Measurements from ENCODE around the gene LRBA.
"Not testable (repeated sequence)": the region's sequence is repeated elsewhere in the genome, so short reads cannot be mapped to it uniquely, and the experiment has no call there.

Gene LRBA, protein sequence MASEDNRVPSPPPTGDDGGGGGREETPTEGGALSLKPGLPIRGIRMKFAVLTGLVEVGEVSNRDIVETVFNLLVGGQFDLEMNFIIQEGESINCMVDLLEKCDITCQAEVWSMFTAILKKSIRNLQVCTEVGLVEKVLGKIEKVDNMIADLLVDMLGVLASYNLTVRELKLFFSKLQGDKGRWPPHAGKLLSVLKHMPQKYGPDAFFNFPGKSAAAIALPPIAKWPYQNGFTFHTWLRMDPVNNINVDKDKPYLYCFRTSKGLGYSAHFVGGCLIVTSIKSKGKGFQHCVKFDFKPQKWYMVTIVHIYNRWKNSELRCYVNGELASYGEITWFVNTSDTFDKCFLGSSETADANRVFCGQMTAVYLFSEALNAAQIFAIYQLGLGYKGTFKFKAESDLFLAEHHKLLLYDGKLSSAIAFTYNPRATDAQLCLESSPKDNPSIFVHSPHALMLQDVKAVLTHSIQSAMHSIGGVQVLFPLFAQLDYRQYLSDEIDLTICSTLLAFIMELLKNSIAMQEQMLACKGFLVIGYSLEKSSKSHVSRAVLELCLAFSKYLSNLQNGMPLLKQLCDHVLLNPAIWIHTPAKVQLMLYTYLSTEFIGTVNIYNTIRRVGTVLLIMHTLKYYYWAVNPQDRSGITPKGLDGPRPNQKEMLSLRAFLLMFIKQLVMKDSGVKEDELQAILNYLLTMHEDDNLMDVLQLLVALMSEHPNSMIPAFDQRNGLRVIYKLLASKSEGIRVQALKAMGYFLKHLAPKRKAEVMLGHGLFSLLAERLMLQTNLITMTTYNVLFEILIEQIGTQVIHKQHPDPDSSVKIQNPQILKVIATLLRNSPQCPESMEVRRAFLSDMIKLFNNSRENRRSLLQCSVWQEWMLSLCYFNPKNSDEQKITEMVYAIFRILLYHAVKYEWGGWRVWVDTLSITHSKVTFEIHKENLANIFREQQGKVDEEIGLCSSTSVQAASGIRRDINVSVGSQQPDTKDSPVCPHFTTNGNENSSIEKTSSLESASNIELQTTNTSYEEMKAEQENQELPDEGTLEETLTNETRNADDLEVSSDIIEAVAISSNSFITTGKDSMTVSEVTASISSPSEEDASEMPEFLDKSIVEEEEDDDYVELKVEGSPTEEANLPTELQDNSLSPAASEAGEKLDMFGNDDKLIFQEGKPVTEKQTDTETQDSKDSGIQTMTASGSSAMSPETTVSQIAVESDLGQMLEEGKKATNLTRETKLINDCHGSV (N-terminal part only)

GRCh38 chr4:151014521-151015458 is at the start of gene LRBA:
Gene LRBA, minus strand, starts transcription at chr4:151015284. Its CDS starts 642 bp downstream, at chr4:151014642.
- DNase-seq (ENCODE audit: low spot score), result peak; percentile 85

DNA sequence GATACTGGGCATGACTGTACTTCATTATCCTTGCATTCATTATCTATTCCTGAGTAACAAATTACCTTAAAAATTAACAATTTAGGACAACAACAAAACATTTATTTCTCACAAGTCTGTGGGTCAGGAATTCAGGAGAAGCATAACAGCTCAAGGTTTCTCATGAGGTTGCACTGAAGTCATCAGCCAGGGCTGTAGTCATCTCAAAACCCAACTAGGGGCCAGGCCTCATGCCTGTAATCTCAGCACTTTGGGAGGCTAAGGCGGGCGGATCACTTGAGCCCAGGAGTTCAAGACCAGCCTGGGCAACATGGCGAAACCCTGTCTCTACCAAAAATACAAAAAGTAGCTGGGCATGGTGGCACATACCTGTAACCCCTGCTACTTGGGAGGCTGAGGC is 48.1 kb upstream of the LRBA start:
- DNase-seq (ENCODE audit: low spot score), result not testable (repeated sequence)

DNA sequence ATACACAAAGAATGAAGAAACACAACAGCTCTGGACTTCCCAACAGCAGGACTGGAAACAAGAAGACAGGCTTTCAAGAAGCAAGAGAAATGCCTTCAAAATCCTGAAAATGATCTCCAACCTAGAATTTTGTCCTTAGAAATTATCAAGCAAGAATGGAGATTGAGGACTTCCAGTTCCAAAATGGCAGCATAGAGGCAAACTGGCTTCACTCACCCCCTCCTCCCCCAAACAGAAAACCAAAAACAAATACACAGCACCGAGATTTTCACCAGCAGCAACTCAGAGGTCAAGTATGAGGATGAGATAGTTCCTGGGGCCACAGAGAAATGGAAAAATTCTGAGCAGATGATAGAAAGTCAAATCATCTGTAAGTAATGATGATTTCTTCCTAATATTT is 40.5 kb upstream of the LRBA start:
- DNase-seq (ENCODE audit: low spot score), result no peak

GRCh38 chr4:151052785-151053184 is 37.7 kb upstream of the LRBA start:
- no peak for DNase-seq (ENCODE audit: low spot score)

- peak; percentile 50 for DNase-seq (ENCODE audit: low spot score)
Measured at GRCh38 chr4:151049430-151049884, 34.4 kb upstream of the LRBA start.

DNA sequence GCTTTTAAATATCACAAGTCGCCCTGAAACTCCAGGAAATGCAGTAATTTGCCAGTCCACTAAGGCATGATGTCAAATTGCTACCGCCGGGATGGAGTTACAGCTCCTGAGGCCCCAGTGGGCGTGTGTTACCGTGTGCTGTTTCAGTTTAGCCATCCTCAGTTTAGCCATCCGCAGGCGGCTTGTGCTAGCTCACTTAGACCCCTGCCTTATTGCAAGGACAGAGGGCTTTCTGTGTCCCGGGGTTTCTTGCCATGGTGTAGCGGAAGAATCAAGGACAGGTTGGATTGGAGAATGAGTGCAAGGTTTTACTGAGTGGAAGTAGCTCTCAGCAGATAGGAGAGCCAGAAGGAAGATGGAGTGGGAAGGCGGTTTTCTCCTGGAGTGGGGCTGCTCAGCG is 33.8 kb upstream of the LRBA start:
- peak; percentile 46 for DNase-seq (ENCODE audit: low spot score)

DNA sequence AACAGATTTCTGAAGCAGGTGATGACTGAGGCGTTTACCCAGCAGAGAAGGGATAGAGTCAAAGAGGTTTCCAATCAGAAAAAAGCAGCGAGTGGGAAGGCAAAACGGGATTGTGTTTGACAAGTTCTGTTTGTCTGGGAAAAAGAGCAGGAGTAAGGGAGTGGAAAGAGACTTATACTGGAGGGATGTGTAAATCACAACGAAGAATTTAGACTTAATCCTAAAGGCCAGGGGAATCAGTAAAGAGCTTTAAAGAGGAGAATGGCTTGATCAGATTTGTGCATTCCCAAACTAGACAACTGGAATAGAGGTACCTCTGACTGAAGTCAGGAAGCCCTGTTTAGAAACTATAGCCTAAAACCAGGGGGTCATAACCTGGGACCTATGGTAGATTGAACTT is 31.5 kb upstream of the LRBA start:
- DNase-seq (ENCODE audit: low spot score), result no peak

DNA sequence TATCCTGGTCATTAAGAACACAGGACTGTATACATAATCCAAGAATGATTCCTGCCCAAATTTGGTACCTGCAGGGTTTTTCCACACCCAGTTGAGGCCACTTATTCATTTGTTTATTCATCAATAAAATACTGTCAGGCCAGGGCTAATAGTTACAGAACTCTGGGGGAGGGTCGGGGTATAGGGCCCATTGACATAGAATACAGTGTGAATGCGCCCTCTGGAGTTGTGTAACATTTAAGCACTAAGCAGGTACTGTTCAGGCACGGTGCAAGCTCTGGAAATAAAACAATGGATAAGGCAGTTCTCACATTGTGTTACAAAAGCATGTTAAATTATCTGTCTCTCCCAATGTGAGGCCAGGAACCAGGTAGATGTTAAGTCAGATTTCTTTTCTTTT is 30.8 kb upstream of the LRBA start:
- no peak for DNase-seq (ENCODE audit: low spot score)

- no peak for DNase-seq (ENCODE audit: low spot score)
Measured at GRCh38 chr4:151043803-151044515, 28.9 kb upstream of the LRBA start.

GRCh38 chr4:151039733-151040132 is 24.6 kb upstream of the LRBA start:
- no peak for DNase-seq (ENCODE audit: low spot score)

- no peak for DNase-seq (ENCODE audit: low spot score)
Measured at GRCh38 chr4:151038452-151039157, 23.5 kb upstream of the LRBA start.

GRCh38 chr4:151035911-151036310 is 20.8 kb upstream of the LRBA start:
- no peak for DNase-seq (ENCODE audit: low spot score)

DNA sequence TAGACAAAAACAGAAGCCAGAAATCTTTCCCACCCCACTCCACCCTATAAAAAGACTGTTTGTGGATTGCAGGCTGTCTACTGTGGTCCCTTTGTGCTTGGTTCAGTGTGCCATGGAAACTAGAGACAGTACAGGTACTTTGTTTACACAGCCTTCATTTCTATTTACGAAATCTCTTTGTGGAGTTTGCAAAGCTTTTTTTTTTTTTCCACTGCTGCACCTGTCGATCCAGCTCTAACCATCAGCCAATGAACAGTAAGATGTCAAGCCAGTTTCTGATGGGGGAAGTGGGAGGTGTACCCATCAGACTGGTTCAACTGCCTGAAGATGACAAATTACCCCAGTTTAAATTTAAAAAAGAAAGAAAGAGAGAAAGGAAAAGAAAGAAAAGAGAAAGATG is 20.2 kb upstream of the LRBA start:
- DNase-seq (ENCODE audit: low spot score), result no peak

DNA sequence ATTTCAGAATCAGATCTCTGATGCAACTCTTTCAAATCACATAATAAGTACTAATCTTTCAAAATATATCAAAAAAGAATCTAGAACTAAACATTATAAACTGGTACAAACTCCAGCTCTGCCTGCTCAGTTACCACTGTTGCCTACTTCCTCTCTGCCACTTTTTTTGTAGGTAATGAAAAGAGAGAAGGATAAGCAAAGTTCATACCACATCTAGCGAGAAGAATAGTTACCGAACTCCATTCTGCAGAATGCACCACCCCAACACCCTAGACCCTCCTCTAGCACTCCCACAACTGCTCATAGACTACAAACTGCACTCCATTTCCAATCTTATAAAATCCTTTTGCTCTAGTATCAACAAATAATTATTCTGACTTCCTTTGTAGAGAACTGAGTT is 19.7 kb upstream of the LRBA start:
- DNase-seq (ENCODE audit: low spot score), result no peak

- no peak for DNase-seq (ENCODE audit: low spot score)
Measured at GRCh38 chr4:151031831-151032605, 16.9 kb upstream of the LRBA start.

GRCh38 chr4:151029537-151029936 is 14.5 kb upstream of the LRBA start:
- no peak for DNase-seq (ENCODE audit: low spot score)

DNA sequence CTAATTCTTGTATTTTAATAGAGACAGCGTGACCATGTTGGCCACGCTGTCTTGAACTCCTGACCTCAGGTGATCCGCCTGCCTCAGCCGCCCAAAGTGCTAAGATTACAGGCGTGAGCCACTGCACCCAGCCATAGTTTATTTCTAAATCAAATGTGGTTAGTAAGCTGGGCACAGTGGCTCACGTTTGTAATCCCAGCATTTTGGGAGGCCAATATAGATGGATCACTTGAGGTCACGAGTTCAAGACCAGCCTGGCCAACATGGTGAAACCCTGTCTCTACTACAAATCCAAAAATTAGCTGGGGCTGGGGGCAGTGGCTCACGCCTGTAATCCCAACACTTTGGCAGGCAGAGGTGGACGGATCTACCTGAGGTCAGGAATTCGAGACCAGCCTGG is 13.9 kb upstream of the LRBA start:
- not testable (repeated sequence) for DNase-seq (ENCODE audit: low spot score)

GRCh38 chr4:151025759-151026158 is 10.7 kb upstream of the LRBA start:
- DNase-seq (ENCODE audit: low spot score), result no peak

DNA sequence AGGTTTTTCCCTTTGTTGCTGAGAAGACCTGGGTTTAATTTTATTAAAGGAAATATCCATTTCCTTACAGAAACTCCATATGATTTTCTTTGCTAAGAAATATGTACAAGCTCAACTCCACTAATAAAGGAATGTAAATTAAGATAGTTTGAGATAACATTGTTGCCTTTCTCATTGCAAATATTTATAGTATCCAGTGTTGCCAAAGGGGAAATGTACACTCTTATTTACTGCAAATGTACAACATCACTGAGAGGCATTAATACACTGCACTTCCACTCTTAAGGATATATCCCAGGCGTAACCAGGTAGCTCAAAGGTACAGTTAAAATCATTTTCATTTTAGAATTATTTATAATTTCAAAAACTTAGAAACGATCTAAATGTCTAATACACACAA is 7.5 kb upstream of the LRBA start:
- no peak for DNase-seq (ENCODE audit: low spot score)
